ENCODE results near the gene AOPEP.

GRCh38 chr9:94899464-94900221 lies 173.1 kb downstream of the AOPEP start:
- TF ChIP-seq, protein P1, sequence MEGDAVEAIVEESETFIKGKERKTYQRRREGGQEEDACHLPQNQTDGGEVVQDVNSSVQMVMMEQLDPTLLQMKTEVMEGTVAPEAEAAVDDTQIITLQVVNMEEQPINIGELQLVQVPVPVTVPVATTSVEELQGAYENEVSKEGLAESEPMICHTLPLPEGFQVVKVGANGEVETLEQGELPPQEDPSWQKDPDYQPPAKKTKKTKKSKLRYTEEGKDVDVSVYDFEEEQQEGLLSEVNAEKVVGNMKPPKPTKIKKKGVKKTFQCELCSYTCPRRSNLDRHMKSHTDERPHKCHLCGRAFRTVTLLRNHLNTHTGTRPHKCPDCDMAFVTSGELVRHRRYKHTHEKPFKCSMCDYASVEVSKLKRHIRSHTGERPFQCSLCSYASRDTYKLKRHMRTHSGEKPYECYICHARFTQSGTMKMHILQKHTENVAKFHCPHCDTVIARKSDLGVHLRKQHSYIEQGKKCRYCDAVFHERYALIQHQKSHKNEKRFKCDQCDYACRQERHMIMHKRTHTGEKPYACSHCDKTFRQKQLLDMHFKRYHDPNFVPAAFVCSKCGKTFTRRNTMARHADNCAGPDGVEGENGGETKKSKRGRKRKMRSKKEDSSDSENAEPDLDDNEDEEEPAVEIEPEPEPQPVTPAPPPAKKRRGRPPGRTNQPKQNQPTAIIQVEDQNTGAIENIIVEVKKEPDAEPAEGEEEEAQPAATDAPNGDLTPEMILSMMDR (IDR thresholded peaks at IDR 0.05) = no peak
- no peak for TF ChIP-seq POLR2AphosphoS5 (IDR thresholded peaks at IDR 0.05)
- TF ChIP-seq POLR2A (IDR thresholded peaks at IDR 0.05) = no peak
- no peak for TF ChIP-seq EP300 (IDR thresholded peaks at IDR 0.05)

Data from suprapubic skin (tissue), 4 donors.